Ureter (tissue), 1 donor: ENCODE results near the gene STK24. TPM values are rescaled to one million over a fixed set of nuclear protein-coding genes. Genes with fewer than 3 reads are reported as not detected.

Source experiments
- DNase-seq: peaks from one replicate; pipeline ENCODE4 v3.0.0-alpha.2; 2020; ENCODE audit warnings: low spot score
- total RNA-seq: library from RNA; stranded (reverse); gene quantifications from one replicate; pipeline ENCODE4 v1.2.4, GENCODE V29; 2023
- donor health status: DM: yes; HTN: yes; CAD: no.

The STK24 gene
- total RNA-seq, 1 donor from 2014 or later: 160 TPM

DNA sequence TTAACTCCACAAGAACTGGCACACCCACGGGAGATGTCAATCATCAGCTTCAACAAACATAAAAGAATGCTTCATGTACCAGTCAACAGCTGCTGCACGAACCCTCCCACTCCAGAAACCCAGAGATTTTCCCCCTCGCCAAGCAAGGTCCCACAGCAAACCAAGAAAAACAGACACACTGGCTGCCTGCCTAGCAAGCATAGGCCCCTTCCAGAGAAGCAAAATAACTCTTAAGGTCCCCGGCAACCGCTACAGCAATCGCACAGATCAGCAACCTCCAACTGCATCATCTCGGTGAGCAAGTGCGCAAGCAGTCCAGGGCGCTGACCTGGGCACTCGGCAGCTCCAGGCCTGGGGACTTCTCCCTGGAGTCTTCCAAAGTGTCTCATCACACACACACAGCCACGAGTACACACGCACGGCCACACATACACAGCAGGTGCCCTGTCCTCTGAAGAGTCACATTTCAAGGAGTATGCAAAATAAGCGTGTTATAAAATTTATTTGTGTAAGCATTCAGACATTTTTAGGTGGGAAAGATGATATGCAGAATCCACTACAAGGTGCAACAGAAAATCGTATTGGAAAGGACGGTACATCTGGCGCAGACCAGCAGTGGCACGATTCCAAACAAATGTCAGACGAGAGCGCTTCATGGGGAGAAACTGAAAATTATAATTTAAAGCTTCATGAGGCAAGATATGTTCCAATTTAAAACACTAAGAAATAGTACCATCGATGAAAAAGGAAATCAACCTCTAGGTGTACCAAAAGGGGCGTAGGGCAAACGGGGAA, 125.0 kb downstream of the STK24 start:
- no peak for DNase-seq

DNA sequence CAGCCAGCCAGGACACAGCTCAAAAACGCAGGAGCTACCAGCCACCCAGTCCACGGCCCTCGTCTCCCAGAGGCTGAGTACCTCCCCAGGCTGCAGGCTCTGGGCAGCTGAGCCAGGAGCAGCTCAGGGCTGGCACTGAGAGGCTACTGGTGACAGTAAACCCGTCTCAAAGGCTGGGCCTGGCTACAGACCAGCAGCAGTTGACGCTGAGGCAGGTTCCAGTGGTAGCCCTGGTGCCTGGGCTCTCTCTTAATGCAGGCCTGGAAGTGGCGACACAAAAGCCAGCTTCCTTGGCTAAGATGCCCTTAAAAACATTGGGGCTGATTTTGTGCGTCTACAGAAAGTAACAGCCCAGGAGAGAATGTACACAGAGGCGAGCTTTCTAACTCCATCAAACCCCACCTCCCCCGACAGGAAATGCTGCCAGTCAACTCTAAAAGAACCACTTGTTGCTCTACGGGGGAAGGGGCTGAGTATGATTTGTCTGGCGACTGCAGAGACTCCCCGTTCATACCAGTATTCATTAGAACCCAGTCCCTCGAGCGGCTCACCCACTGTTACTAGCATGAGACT, 126.3 kb downstream of the STK24 start:
- no peak for DNase-seq

DNA sequence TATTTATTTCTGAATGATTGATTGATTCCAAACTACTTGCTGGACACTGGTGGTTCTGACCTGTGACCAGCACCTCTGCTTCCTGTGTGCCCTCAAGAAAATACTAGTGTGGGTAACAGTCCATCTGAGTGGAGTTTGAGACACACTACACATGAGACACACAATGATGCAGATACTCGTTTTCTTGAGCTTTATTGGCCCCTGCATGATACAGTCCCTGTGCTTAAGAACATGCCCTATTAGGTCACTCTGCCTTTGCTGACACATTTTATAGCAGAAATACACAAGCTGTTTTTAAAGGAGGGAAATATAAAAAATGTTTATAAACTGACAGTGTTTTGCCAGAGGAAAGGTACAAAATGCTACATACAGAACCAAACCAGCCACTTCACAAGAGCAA, 126.9 kb downstream of the STK24 start:
- no peak for DNase-seq

DNA sequence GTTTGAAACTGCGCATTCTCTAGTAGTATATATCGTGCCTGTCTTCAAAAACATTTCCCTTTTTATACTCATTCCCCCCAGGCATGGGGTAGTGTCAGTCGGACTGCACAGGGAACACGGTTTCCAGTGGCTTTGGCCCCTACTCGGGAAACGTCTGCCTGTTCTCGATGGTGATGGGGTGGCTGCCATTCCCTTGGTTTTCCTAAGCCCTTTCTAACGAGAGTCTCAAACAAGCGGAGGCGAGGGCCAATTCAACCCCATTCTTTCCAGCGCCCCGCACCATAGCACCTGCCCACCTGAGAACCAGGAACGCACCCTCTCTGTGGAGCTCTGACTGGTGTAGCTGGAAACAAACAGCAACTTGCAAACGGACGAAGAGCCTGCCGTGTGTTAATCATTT, 127.6 kb downstream of the STK24 start:
- no peak for DNase-seq

DNA sequence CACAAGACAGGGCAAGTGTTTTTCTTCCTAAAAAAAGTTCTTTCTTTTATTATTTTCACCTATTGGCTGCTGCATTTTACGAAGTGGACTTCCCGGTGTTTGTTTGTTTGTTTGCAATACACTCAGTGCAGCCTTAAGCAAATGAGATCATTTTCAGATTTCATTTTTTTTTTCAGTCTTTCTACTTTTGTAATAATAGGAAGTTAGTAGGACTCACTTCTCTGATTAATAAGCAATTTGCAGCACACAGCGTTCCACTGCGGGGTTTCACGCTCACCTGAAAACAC, 128.3 kb downstream of the STK24 start:
- no peak for DNase-seq

DNA sequence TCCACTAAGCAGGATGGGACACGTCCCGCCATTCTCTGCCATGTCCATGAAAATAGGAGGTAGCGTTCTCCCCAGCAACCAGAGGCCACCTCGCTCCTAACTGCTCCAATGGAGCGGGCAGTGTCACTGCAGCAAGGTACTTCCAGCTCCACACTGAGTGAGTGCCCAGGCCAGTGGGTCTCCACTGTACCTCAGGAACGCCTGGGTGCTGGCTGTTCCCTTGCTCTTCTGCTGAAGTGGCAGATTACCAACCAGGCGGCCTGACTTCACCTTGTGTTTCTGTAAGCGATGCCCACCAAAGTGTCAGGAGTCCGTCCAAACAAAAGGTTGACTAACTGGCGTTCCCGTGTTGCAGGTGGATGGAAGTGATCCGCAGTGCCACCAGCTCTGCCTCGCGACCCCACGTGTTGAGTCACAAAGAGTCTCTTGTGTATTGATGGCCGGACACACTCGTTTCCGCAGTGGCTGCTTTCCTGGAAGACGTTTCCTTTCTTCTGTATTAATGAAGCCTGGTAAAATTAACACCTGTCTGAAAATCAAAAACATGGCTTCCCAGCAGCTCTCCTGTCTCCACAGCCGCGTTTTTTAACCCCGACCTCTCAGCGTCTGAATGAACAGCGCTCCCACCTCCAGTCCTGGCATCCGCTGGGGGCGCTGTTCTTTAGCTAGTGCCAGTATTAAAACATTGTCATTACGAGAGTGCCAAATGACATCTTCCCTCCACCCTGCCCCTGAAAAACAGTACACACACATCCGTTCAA, 128.8 kb downstream of the STK24 start:
- no peak for DNase-seq

DNA sequence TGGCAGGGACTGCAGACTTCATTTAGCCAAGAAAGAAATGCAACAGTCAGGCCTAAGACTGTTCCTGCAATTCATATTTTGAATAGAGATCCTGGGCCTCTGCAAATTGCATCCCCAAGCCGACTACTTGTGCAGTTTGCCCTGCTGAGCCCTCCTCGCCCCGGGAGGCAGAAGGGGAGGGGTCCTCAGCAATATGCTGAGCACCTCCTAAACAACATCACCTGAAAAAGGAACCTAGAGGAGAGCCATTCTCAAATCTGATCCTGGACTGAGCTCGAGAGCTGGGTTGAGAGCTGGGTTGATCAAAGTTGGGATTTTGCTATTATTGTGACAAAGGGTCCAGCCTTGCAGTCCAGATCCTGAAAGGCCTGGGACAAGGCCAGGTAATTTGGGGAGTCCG, 129.8 kb downstream of the STK24 start:
- no peak for DNase-seq

DNA sequence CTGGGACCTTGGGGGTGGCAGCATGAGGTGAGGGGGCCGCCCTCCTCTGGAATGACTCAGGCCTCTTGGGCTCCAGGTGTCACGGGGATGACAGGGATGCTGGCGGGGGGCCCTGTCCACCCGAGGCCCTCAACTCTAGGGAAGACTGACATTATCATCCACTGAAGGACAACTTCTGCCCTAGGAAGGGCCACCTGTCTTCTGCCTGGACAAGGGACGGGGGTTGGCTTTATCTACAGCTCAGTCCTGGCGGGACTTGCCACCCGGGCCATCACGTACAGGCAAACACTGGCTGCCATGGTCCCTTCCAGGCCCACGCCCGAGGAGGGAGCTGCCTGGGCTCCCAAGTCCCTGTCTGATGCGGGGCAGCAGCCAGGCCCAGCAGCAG, 130.7 kb downstream of the STK24 start:
- no peak for DNase-seq

DNA sequence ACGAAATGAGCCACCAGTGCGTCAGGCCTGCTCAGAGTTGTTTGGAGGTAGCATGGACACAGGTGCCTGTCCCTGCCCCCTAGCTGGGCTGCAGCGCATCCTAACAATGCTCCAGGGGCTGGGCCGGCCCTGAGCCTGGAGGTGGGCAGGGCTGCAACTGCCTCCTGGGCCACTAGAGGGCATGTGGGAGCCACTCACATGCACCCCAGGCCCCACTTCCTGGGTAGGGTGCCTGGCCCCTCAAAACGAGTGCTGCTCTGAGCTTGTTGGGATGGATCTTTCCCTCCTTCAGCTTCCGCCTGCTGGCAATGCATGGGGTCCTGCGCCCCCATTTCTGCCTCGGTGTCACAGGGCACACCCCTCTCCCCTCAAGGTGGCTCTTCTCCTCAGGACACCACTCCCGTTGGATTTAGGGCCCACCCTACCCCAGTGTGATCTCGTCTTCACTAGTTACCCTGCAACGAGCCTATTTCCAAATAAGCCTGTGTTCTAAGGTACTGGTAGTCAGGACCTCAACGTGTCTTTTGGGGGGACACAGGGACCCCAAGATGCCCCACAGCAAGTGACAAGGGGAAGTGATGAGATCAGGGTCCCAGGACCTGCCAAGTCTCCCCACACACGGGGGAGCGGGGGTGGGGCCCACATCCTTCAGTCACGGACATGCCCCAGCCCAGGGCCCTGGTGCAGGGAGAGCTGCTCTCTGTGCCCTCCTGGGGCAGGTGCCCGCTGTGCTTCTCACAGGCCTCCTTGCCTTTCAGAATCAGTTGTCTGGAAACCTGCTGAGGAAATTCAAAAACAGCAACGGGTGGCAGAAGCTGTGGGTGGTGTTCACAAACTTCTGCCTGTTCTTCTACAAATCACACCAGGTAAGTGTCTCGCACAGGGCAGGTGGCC, 131.3 kb downstream of the STK24 start:
- DNase-seq: peak; percentile 74

DNA sequence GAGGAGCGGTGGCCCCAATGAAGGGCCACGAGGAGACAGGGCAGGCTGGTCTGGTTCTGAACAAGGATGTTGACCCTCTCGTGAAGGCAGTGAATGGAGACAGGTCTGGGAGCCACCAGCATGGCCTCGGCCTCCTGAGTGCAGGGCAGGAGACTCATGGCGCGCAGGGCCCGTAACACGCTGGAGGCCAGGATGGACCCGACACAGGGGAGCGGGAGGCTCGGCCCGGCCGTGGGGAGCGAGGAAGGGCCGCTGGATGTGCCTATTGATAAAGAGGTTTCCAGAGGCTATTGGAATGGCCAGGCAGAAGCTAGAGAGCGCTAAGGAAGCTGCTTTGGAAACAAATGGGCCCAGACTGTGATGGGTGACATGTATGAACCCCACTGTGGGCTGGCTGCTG, 132.5 kb downstream of the STK24 start:
- no peak for DNase-seq

DNA sequence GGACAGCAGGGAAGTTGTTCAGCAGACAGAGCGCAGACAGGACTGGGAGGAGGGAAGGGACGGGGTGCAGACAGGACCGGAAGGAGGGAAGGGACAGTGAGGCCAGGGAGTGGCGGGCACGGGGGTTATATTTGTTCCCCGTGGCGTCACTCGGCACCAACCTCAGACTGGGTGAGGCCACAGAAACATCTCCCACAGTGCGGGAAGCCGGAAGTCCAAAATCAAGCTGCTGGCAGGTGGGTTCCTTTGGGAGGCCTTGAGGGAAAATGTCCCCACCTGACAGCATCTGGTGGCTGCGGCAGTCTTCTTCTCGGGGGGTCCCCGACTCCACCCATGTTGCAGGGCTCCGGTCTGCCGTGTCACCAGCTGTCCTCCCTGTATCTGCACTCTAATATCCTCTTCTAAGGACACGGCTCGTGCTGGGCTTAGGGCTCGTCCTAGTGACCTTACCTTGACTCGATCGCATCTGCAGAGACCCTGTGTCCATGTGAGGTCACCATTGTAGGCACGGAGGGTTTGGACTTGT, 133.0 kb downstream of the STK24 start:
- no peak for DNase-seq

DNA sequence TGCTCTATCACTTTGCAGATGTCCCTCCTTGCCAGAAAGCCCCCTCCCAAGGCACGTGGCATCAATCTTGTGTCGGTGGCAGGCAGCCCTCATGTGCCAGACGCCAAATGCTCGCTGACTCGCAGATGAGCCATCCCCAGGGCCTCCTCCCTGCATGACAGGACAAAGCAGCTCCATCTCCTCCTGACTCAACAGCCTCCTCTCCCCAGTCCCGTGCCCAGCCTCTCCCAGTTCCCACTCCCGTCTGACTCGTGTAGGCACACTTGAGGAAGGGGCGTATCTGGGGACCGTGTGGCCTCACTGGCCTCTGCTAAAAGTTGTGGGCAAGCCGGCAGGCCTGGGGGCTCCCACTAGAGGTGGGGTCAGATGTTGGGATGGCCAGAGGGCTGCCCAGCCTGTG, 133.6 kb downstream of the STK24 start:
- no peak for DNase-seq

DNA sequence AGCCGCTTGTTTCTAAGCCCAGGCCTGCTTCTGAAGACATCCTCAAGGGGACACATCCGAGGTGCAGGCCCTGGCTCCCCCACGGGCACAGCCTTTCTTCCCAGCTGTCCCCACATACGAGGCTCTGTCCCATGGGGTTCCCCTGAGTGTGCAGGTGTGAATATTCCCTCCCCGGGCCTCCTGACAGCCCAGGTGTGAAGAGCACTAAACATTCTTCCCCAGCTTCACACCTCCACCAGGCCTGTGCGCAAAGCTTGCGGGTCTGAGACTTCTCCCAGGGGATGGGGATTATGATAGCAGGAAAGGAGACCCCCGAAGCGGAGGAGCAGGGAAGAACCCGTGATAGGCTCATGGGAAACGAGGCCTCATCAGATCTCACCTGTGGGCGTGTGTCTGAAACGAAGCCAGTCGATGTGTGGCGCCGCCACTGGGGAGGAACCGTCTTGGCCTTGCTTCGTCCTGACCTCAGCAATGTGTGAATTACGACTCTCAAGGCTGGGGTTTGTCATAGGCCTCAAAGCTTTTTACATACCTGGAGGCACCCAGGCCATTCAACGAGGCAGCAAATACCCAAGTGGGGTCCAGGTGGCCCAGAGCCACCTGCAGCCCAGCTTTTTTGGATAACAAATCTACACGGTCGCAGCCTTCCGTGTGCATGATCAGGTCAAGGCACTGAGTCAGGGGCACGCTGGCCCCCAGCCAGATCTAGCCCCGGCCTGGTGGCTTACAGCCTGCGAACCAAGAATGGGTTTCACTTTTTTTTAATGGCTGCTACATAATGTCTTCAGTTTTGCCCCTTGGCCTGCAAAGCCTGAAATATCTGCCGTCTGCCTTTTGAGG, 134.3 kb downstream of the STK24 start:
- DNase-seq: no peak

DNA sequence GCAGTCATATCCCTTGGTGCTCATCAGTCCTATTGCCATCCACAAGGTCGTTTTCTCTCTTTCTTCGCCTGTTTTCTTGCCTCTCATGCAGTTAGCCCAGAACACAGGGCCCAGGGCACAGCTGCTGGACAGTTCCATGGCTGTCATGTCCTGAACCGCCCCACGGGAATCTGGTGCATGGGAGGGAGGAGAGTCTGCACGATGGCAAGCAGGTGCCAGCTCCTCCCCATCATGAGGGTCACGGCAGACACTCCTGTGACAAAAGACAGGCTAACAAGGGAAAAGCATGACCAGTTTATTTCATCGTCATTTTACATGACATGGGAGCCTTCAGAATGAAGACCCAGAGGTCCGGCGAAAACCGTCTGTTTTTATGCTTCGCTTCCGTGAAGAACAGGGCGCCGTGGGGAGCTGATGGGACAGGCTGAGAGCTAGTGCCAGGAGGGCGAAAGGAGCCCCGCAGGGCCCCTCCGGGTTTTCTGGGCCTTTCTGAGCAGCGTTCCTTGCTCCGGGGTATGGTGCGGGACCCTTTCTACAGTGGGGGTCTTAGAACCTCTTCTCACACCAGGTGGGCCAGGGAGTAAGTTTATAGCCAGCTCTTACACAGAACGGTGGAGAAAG, 135.7 kb downstream of the STK24 start:
- DNase-seq: no peak

DNA sequence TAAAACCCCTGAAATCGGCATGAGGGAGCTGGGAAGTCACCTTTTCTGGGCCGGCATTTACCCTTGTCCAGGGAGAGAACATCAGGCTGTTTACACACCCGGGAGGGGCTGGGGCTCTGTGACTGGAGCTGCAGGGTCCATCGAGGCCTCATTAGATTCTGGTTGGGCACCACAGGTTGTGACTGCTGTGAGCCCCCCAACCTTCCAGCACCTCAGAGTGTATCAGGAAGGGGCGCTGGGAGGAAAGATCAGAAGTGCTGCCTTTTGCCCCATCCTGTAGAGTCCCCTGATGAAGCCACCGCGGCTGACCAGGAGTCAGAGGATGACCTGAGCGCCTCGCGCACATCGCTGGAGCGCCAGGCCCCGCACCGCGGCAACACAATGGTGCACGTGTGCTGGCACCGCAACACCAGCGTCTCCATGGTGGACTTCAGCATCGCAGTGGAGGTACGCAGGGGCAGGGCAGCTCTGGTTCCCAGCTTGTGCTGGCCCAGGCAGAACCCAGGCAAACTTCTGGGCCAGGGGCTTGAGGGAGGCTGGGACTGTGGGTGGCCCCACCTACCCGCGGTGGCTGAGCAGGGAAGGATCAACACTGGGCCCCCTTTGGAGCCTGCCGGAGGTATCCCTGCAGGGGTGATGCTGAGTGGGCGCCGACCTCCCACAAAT, 136.4 kb downstream of the STK24 start:
- DNase-seq: no peak

DNA sequence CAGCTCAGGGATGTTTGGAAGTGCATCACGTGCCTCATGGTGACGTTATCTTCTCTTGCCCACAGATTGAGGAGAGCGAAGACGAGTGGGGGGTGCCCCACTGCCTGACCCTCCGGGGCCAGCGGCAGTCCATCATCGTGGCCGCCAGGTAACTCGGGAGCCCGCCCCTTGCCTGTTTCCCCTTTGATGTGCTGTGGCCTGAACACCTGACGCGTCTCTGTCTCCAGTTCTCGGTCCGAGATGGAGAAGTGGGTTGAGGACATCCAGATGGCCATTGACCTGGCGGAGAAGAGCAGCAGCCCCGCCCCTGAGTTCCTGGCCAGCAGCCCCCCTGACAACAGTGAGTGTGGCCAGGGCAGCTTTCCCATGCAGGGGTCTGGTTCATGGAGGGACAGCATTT, 137.0 kb downstream of the STK24 start:
- no peak for DNase-seq

DNA sequence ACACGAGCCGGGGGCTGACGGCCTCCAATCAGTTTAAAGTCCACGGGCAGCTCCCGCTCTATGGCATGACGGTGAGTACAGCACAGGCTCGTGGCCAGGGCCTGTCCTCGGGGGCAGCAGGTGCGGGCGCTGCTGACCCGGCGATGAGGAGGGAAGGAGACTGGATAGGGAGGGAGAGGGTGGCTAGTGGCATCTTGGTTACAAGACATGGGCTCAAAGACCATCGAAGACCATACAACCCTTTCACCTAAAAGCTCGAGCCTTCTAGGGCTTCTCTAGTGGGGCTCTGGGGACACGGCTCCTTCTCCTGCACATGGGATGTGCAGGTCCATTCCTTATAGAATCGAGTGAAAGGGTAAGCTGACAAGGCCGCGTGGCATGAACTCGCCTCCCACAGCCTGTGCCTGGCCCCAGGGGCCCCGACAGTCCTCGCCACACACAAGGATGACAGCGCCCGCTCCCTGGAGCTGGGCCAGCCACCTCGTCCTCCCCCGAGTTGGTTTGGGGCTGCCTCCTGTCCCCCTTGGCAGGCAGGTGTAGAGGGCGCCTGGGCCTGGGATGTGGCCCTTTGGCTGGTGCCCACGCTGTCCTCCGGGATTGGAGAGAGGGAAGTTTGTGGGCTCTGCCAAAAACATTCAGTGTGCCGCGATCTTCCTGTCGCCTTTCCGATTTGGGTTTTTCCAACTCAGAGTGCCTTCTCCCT, 137.6 kb downstream of the STK24 start:
- no peak for DNase-seq

DNA sequence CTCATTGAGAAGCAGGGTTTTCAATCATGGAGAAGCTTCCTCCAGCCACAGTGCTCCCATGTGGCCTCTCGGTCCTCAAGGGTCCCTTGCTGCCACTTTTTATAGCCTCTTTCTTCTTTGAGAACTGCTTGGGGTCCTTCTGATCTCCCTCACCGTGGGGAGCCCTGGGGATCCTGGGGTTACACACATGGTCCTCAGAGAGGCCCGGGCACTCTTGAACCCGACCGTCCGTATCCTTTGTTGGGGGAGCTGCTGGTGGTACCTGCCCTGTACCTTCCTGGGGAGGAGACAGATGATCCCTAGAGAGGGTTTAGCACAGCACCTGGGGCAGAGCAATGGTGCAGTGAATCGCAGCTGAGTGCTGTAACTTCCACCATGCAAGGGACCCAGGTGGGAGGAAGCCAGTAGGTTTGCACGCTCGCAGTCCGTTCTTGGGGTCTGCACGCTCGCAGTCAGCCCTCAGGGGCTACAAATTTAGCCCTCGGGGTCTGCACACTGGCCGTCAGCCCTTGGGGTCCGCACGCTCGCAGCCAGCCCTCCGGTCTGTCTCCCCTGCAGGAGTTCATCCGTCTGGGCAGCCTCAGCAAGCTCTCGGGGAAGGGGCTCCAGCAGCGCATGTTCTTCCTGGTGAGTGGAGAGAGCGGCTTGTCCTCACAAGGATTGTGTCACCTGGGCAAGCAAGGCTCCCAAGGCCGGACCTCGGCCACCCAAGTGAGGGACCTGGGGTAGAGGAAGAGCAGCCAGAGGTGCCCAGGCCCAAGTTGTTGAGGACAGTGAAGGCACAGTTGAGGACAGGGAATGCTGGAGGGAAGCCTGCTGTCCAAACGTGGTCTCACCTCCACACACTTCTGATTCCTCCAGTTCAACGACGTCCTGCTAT, 138.4 kb downstream of the STK24 start:
- DNase-seq: no peak
